Left lung (tissue), 10 donors: Measurements from ENCODE around the gene FEV. TPM values are rescaled to one million over a fixed set of nuclear protein-coding genes. Genes with fewer than 3 reads are reported as not detected.

ENCODE experiments used
- ATAC-seq: fragments of 200-7000 bp; cut with Tn5 transposase; one replicate; pipeline ENCODE4 v1.9.1; 2020; ENCODE audit warnings: moderate library complexity
- DNase-seq, 4 donors: peaks; one replicate each; pipeline ENCODE4 v3.0.0-alpha.2; 2013 to 2020
- H3K27ac ChIP-seq, 2 donors: fragments of 200-600 bp; sonication (generic) in 1 of 2; one replicate each; pipeline versions ENCODE4 v1.5.0 to v1.8.0; 2020 to 2021
- H3K27me3 ChIP-seq, 2 donors: fragments of 200-600 bp; sonication (generic) in 1 of 2; one replicate each; pipeline versions ENCODE4 v1.5.0 to v1.8.0; 2020 to 2021
- H3K36me3 ChIP-seq, 2 donors: fragments of 200-600 bp; sonication (generic) in 1 of 2; one replicate each; pipeline versions ENCODE4 v1.5.0 to v1.8.0; 2020 to 2021
- H3K4me1 ChIP-seq, 2 donors: fragments of 200-600 bp; one replicate each; pipeline ENCODE4 v1.8.0; 2021
- H3K4me3 ChIP-seq, 2 donors: fragments of 200-600 bp; sonication (generic) in 1 of 2; one replicate each; pipeline versions ENCODE4 v1.5.0 to v1.8.0; 2020 to 2021; ENCODE audit warnings: mild to moderate bottlenecking in 1 of 2
- H3K9me3 ChIP-seq, 2 donors: fragments of 200-600 bp; sonication (generic) in 1 of 2; one replicate each; pipeline versions ENCODE4 v1.5.0 to v1.8.0; 2020 to 2021
- CTCF ChIP-seq, 2 donors: fragments of 200-600 bp; sonication (generic) in 1 of 2; IDR thresholded peaks; one replicate each; pipeline versions ENCODE4 v1.5.0 to v1.8.0; 2021; ENCODE audit warnings: antibody characterized with exemption in 2 of 2
- intact Hi-C, 2 donors: fragments of 100-400 bp; cut with DNase I; formaldehyde crosslinking; loops; one replicate each; pipeline versions ENCODE4 v1.11.2 to v1.14.2; 2022
- polyA plus RNA-seq, 6 donors: library from polyadenylated mRNA; unstranded; fragments of 120-200 nt; gene quantifications; one replicate each; pipeline ENCODE4 v1.2.1, GENCODE V29; 2013; ENCODE audit not compliant: insufficient read length in 6 of 6
- total RNA-seq, 2 donors: library from RNA; stranded (reverse); fragmentation: NEBNext Ultra II Directional; extraction: Animal tissue kit (Norgen Biotek cat#: 25700); gene quantifications; one replicate each; pipeline ENCODE4 v1.2.1, GENCODE V29; 2021
- donor health status: DM: no; HTN: yes; CAD: no.
- donor health status: DM: no; HTN: no; CAD: no.

Gene FEV
- total and polyA plus RNA-seq, 8 donors = not detected

GRCh38 chr2:218981881-218982585, 3.0 kb downstream of the FEV start:
- DNase-seq (no peak), ATAC-seq (peak; percentile 45)
- Histone ChIP-seq H3K4me3 (no peak overlapping the region), H3K27me3 (peaks cover 75 to 100% of the 10 kb centered on the region in 2 donors), H3K9me3 (no peaks in the 10 kb centered on the region), H3K4me1 (peaks cover 14 to 46% of the 10 kb centered on the region in 2 donors), H3K27ac (no peak overlapping the region), H3K36me3 (no peaks in the 10 kb centered on the region)
- intact Hi-C loops = no loop called here
- TF ChIP-seq CTCF (IDR thresholded peaks at IDR 0.05) = no peak

GRCh38 chr2:218981390-218981880, 3.5 kb downstream of the FEV start:
- DNase-seq (no peak), ATAC-seq (no peak)
- H3K36me3 ChIP-seq = no peaks in the 10 kb centered on the region
- peaks cover 14 to 46% of the 10 kb centered on the region in 2 donors for H3K4me1 ChIP-seq
- no peaks in the 10 kb centered on the region for H3K9me3 ChIP-seq
- intact Hi-C loops = no loop called here
- TF ChIP-seq CTCF (IDR thresholded peaks at IDR 0.05) = no peak
- H3K27me3 ChIP-seq = peaks cover 71 to 100% of the 10 kb centered on the region in 2 donors
- no peak overlapping the region for H3K4me3 ChIP-seq
- no peak overlapping the region for H3K27ac ChIP-seq

GRCh38 chr2:218980735-218981389, 4.1 kb downstream of the FEV start:
- H3K4me3 ChIP-seq = no peak overlapping the region
- peaks cover 67 to 100% of the 10 kb centered on the region in 2 donors for H3K27me3 ChIP-seq

GRCh38 chr2:218979846-218980734, 4.9 kb downstream of the FEV start:
- peaks cover 14 to 42% of the 10 kb centered on the region in 2 donors for H3K4me1 ChIP-seq
- no peaks in the 10 kb centered on the region for H3K9me3 ChIP-seq
- H3K27ac ChIP-seq = no peak overlapping the region
- peak; percentile 68 to 94 (median 76) for DNase-seq
- H3K4me3 ChIP-seq = no peak overlapping the region
- no peaks in the 10 kb centered on the region for H3K36me3 ChIP-seq
- ATAC-seq = peak; percentile 96
- peaks cover 59 to 100% of the 10 kb centered on the region in 2 donors for H3K27me3 ChIP-seq
- intact Hi-C loops = no loop called here
- TF ChIP-seq CTCF (IDR thresholded peaks at IDR 0.05) = peak; percentile 88 to 92

More at GRCh38 chr2:218980735-218981389, 4.1 kb downstream of the FEV start:
- H3K27ac ChIP-seq = no peak overlapping the region
- ATAC-seq = no peak
- no peak for TF ChIP-seq CTCF (IDR thresholded peaks at IDR 0.05)
- intact Hi-C loops = no loop called here
- H3K9me3 ChIP-seq = no peaks in the 10 kb centered on the region
- no peak for DNase-seq
- H3K4me1 ChIP-seq = peaks cover 14 to 46% of the 10 kb centered on the region in 2 donors
- H3K36me3 ChIP-seq = no peaks in the 10 kb centered on the region
